Measurements from ENCODE around the gene ADGRG1.
"Not testable (repeated sequence)": the region's sequence is repeated elsewhere in the genome, so short reads cannot be mapped to it uniquely, and the experiment has no call there.

The ADGRG1 gene

DNA sequence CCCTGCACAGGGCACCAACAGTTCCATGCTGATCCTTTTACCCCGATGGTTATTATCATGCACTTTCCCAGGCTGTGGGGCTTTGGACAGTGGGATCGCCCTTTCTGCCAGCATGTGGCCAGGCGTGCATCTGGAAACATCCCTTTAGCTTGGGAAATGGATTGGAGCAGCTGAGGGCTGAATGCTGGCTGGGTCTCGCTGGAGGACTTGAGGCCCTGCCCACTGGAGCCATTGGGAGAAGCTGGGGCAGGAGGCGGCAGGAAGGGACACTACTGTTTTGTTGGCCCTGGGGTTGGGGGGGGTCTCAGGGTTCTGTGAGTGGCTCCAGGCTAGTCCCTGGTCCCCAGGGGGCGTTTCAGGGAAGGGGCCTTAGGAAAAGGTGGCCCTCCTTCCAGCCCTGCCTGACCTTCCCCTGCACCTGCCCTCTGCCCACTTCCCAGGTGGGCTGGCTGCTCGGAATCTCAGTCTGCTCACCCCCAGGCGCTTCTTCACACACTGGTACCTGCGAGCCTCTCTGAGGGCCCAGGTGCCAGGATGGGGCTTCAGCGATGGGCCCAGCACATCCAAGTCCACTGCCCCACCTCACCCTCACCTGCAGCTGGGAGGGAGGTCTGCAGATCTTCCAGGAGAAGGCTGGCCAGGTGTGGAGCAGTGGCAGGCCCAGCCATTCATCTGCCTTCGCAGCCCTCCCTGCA is 38.1 kb downstream of the ADGRG1 start:
- no peak for DNase-seq (ENCODE audit: low read depth in 3 of 3)

- no peak for DNase-seq (ENCODE audit: low read depth in 3 of 3)
Measured at GRCh38 chr16:57667048-57667525, 38.7 kb downstream of the ADGRG1 start.

GRCh38 chr16:57667526-57668262 is 39.3 kb downstream of the ADGRG1 start:
- DNase-seq (ENCODE audit: low read depth in 3 of 3): no peak

- DNase-seq (ENCODE audit: low read depth in 3 of 3): no peak
Measured at GRCh38 chr16:57668263-57668571, 39.8 kb downstream of the ADGRG1 start, which contains the start of gene ADGRG3. Gene ADGRG3 (plus strand): TSS chr16:57668306. CDS start chr16:57668348, 42 bp downstream.

DNA sequence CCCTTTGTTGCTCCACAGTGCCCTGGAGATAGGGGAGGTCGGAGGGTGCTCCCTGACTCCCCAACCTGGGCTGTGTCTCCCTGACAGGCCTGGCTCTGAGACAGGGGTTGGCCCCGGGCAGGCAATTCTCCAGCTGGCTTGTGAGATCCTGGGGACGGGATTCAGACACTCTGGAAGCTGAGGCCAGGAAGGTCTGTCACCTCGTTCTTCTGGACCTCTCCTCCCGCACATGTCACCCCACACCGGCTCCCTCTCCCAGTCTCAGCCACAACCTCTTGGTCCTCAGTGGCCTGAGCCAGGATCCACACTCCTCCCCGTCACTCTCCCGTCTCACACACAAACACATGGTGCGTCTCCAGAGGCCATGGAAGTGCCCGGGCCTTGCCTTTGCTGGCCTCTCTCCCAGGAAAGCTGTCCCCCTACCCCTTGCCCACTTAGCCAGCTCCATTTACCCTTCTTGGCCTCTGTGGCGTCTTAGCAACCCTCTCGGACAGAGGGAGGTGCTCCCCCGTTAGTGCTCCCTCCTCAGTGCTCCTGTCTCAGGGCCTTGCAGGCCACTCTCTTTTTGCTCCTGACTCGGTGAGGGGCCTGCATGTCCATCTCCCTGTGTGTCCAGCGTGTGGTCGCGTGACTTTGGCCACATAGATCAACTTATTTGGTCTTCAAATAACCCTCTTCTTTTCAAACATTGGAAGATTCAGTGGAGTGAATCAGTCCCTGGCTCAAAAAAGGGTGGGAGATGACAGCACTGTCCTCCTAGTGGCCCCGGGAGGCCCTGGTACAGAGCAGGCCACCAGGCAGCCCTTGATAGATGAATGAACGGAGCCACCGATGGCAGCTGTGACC is 40.4 kb downstream of the ADGRG1 start:
- no peak for DNase-seq (ENCODE audit: low read depth in 3 of 3)

- DNase-seq (ENCODE audit: low read depth in 3 of 3): no peak
Measured at GRCh38 chr16:57669476-57670162, 41.2 kb downstream of the ADGRG1 start.

- no peak for DNase-seq (ENCODE audit: low read depth in 3 of 3)
Measured at GRCh38 chr16:57670196-57670595, 41.8 kb downstream of the ADGRG1 start.

DNA sequence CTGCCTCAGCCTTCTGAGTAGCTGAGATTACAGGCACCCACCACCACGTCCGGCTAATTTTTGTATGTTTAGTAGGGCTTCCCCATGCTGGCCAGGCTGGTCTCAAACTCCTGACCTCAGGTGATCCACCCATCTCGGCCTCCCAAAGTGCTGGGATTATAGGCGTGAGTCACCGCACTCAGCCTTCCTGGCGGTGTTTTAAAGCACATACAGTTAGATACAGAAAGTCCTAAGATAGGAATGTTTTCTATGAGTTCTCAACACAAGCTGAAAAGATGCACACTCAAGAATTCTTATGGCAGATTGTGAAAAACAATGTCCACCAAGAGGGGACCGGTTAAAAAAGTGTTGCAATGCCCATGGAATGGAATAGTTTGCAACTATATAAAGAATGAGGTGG is 43.0 kb downstream of the ADGRG1 start:
- DNase-seq (ENCODE audit: low read depth in 3 of 3): not testable (repeated sequence)

GRCh38 chr16:57672416-57672815 is 44.0 kb downstream of the ADGRG1 start:
- DNase-seq (ENCODE audit: low read depth in 3 of 3): no peak

GRCh38 chr16:57672824-57673223 is 44.4 kb downstream of the ADGRG1 start:
- no peak for DNase-seq (ENCODE audit: low read depth in 3 of 3)

GRCh38 chr16:57675741-57676551 is 47.5 kb downstream of the ADGRG1 start:
- no peak for DNase-seq (ENCODE audit: low read depth in 3 of 3)

- DNase-seq (ENCODE audit: low read depth in 3 of 3): no peak
Measured at GRCh38 chr16:57676553-57677085, 48.2 kb downstream of the ADGRG1 start.

DNA sequence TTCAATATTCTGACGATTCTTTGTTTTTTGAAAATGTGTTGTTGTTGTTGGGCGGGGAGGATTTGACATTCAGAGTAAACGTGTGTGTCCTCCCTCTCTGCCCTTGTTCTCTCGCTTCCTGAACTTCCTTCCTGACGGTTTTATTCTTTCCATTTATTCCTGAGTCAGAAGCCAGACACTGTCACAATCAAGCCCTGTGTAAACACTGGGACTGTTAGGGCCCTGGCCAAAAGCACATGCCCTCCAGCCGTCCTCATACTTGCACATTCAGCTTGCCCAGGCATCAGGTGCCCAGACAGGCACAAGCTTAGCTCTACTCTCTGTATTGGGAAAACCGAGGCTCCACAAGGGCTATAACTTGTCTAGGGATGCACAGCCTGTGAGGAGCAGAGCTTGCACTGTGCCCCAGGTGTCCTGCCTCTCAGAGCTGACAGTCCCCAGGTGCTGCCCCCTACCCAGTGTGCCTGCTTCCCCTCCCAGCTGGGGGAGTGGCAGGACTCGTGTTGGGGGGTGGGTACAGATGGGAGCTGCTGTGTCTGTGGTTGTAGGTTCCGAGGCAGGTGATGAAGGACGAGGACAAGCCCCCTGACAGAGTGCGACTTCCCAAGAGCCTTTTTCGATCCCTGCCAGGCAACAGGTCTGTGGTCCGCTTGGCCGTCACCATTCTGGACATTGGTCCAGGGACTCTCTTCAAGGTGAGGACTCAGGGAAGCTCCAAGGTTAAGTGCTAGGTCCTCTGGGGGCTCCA is 49.4 kb downstream of the ADGRG1 start:
- DNase-seq (ENCODE audit: low read depth in 3 of 3): no peak

- DNase-seq (ENCODE audit: low read depth in 3 of 3): no peak
Measured at GRCh38 chr16:57679016-57679415, 50.6 kb downstream of the ADGRG1 start.

DNA sequence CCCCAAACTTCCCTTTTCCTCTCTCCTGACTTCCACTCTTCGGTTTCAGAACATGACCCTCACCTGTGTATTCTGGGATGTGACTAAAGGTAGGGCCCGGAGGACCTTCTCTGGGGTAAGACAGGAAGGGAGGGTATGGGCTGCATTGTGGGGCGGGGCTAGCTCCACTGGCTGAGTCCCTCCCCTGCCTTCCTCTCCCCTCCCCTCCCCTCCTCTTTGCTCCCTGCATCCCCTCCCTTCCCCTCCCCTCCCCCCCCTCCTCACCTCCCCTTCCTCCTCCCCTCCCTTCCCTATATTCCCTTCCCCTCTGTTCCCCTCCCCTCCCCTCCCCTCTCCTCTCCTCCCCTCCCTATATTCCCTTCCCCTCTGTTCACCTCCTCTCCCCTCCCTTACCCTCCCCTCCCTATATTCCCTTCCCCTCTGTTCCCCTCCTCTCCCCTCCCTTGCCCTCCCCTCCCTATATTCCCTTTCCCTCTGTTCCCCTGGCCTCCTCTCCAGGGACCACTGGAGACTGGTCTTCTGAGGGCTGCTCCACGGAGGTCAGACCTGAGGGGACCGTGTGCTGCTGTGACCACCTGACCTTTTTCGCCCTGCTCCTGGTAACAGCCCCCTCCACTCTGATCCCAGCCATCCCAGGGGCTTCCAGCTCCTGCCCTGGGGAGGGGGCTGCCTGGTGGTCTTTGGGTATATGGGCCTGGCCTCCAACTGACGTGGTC is 51.5 kb downstream of the ADGRG1 start:
- DNase-seq (ENCODE audit: low read depth in 3 of 3): no peak

GRCh38 chr16:57680842-57681375 is 52.5 kb downstream of the ADGRG1 start:
- no peak for DNase-seq (ENCODE audit: low read depth in 3 of 3)

- DNase-seq (ENCODE audit: low read depth in 3 of 3): no peak
Measured at GRCh38 chr16:57681950-57682728, 53.7 kb downstream of the ADGRG1 start.

All from stimulated activated CD4-positive, alpha-beta T cell treated with anti-CD3 and anti-CD28 coated beads, TNF-alpha, amount 100 ng/mL, for 4 hours (primary cell).